KMS-11 (cell line): ENCODE measurements around the gene CCDC183.

Source experiments
- H2AFZ ChIP-seq: fragments of 200-600 bp; sonication (generic); 2 replicates; pipeline ENCODE4 v1.6.1; 2016; ENCODE audit warnings: antibody characterized with exemption, mixed run types, low read depth
- H3K27ac ChIP-seq: fragments of 200-600 bp; sonication (generic); 2 replicates; pipeline ENCODE4 v1.6.1; 2016; ENCODE audit warnings: mild to moderate bottlenecking, mixed run types
- H3K27me3 ChIP-seq: fragments of 200-600 bp; sonication (generic); 2 replicates; pipeline ENCODE4 v1.6.1; 2017; ENCODE audit warnings: mild to moderate bottlenecking, low read depth, mixed run types, moderate library complexity; ENCODE audit not compliant: insufficient read depth
- H3K36me3 ChIP-seq: fragments of 200-600 bp; sonication (generic); 2 replicates; pipeline ENCODE4 v1.6.1; 2017; ENCODE audit warnings: mild to moderate bottlenecking, mixed run types; ENCODE audit not compliant: insufficient read depth
- H3K4me1 ChIP-seq: fragments of 200-600 bp; sonication (generic); 2 replicates; pipeline ENCODE4 v1.6.1; 2016; ENCODE audit warnings: mild to moderate bottlenecking, low read depth, mixed run types; ENCODE audit not compliant: poor library complexity, severe bottlenecking
- H3K4me2 ChIP-seq: fragments of 200-600 bp; sonication (generic); 2 replicates; pipeline ENCODE4 v1.7.0; 2016; ENCODE audit warnings: mild to moderate bottlenecking, mixed run types
- H3K4me3 ChIP-seq: fragments of 200-600 bp; sonication (generic); IDR thresholded peaks from 2 replicates; pipeline ENCODE4 v1.6.1; 2017; ENCODE audit warnings: low read depth, low read length, mixed read lengths; ENCODE audit not compliant: insufficient read depth
- H3K79me2 ChIP-seq: fragments of 200-600 bp; sonication (generic); 2 replicates; pipeline ENCODE4 v1.6.1; 2016; ENCODE audit warnings: low read depth, mixed run types; ENCODE audit not compliant: insufficient read depth
- H3K9ac ChIP-seq: fragments of 200-600 bp; sonication (generic); 2 replicates; pipeline ENCODE4 v1.6.1; 2016; ENCODE audit warnings: mild to moderate bottlenecking, mixed run types
- H4K20me1 ChIP-seq: fragments of 200-600 bp; sonication (generic); 2 replicates; pipeline ENCODE4 v1.6.1; 2016; ENCODE audit warnings: mild to moderate bottlenecking, mixed run types; ENCODE audit not compliant: insufficient read depth
- TF ChIP-seq, protein P1 (sequence below): fragments of 200-600 bp; sonication (generic); conservative IDR thresholded peaks from 2 replicates; pipeline ENCODE4 v1.6.1; 2017; ENCODE audit warnings: low read depth, mild to moderate bottlenecking, antibody characterized with exemption, low read length, moderate library complexity, mixed read lengths

Gene CCDC183

DNA sequence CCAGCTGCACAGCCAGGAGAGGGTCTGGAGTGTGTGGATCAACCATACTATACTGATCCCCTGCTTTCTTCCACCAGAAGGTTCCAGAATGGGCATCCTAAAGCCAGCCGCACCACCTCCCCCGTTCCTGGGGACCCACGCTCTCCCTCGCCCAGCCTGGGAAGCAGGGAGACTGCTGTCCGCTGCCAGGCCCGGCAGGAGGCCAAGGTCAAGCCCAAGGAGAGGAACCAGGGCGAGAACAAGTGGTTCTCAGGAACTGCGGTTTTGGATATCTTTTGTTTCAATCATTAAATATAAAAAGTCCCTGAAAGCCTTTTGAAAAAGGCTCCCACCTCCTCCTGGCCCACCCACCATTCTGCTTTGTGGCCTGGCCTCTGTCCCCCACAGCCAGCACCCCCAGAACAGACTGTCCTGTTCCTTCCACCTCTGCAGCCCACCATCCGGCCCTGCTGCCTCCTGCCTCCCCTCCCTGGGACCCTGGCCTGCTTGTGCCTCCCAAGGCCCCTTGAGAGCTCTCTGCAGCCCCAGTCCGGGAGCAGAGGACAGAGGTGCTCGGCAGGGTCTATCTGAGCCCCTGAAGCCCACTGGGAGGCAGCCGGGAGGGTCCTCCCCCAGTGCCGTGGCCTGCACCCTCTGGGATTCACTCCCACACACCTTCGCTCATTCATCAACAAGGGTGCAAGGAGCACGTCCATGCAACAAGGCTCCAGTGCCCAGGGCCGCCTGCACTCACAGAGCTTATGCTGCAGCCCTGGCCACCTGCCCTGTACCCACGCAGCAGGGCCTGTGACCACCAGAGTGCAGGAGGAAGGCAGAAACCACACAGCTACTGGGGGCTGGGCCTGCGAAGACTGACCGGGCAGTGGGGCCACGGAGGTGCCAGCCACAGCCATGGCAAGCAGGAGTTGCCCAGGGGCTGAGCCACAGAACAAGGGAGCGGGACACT, 47.2 kb upstream of the CCDC183 start:
- no peaks in the 10 kb centered on the region for H4K20me1 ChIP-seq
- peaks cover 86% of the 10 kb centered on the region for H3K27me3 ChIP-seq
- no peak overlapping the region for H3K4me2 ChIP-seq
- no peak overlapping the region for H3K4me3 ChIP-seq
- H3K4me1 ChIP-seq: no peaks in the 10 kb centered on the region
- H2AFZ ChIP-seq: no peak overlapping the region
- no peak overlapping the region for H3K9ac ChIP-seq
- H3K36me3 ChIP-seq: no peaks in the 10 kb centered on the region
- H3K27ac ChIP-seq: no peak overlapping the region
- H3K79me2 ChIP-seq: no peaks in the 10 kb centered on the region
- TF ChIP-seq, protein P1, sequence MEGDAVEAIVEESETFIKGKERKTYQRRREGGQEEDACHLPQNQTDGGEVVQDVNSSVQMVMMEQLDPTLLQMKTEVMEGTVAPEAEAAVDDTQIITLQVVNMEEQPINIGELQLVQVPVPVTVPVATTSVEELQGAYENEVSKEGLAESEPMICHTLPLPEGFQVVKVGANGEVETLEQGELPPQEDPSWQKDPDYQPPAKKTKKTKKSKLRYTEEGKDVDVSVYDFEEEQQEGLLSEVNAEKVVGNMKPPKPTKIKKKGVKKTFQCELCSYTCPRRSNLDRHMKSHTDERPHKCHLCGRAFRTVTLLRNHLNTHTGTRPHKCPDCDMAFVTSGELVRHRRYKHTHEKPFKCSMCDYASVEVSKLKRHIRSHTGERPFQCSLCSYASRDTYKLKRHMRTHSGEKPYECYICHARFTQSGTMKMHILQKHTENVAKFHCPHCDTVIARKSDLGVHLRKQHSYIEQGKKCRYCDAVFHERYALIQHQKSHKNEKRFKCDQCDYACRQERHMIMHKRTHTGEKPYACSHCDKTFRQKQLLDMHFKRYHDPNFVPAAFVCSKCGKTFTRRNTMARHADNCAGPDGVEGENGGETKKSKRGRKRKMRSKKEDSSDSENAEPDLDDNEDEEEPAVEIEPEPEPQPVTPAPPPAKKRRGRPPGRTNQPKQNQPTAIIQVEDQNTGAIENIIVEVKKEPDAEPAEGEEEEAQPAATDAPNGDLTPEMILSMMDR: no peak

DNA sequence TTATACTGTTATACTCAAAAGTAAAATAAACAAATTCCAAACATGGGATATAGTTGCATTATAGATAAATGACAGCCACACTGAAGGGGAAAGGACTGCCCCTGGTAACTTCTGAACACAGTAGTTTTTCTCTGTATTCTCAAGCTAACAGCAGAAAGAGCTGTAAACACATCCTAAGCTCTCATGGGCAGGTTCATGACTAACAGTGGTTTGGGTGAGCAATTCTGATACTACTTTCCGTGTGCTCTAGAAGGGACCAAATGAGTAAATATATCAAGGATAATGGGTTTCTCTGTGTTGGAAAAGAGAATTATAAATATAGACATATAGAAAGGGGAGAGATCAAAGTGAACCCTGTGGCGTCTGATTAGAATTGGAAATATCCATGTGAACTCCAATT, 45.6 kb upstream of the CCDC183 start:
- Histone ChIP-seq H3K27me3 (peaks cover 72% of the 10 kb centered on the region), H3K4me1 (no peaks in the 10 kb centered on the region), H3K79me2 (no peaks in the 10 kb centered on the region), H3K27ac (no peak overlapping the region), H3K4me3 (no peak overlapping the region), H3K9ac (no peak overlapping the region), H3K4me2 (no peak overlapping the region), H4K20me1 (no peaks in the 10 kb centered on the region), H3K36me3 (no peaks in the 10 kb centered on the region), H2AFZ (no peak overlapping the region)
- TF ChIP-seq, protein P1: no peak

DNA sequence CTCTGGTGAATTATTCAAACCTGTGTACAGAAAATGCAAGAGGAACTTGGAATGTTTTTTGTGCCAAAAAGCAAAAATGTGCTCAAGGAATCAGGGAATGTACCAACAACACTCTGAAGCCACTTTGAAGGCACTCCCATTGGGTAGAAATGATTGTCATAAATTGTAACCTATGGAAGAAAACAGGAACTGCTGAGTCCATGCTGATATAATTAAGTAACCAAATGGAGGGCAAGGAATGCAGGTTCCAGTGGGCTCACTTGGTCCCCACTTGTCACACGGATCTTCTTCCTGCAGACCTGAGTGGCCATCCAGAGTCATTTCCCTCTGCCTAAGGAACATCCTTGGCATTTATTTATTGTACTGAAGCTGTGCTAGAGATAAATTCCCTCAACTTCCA, 44.9 kb upstream of the CCDC183 start:
- TF ChIP-seq, protein P1: no peak
- H2AFZ ChIP-seq: no peak overlapping the region
- H3K4me1 ChIP-seq: no peaks in the 10 kb centered on the region
- no peaks in the 10 kb centered on the region for H4K20me1 ChIP-seq
- peaks cover 67% of the 10 kb centered on the region for H3K27me3 ChIP-seq
- no peak overlapping the region for H3K4me3 ChIP-seq
- no peak overlapping the region for H3K4me2 ChIP-seq
- H3K9ac ChIP-seq: no peak overlapping the region
- no peaks in the 10 kb centered on the region for H3K36me3 ChIP-seq
- no peak overlapping the region for H3K27ac ChIP-seq
- no peaks in the 10 kb centered on the region for H3K79me2 ChIP-seq

DNA sequence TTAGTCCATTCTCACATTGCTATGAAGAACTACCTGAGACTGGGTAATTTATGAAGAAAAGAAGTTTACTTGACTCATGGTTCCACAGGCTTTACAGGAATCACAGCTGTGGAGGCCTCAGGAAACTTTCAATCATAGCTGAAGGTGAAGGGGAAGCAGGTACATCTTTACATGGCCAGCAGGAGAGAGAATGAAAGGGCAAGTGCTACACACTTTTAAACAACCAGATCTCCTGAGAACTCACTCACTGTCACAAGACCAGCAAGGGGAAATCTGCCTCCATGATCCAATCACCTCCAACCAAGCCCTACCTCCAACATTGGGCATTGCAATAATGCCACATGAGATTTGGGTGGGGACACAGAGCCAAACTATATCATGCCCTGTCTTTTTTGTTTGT, 44.3 kb upstream of the CCDC183 start:
- H2AFZ ChIP-seq: no peak overlapping the region
- H4K20me1 ChIP-seq: no peaks in the 10 kb centered on the region
- H3K79me2 ChIP-seq: no peaks in the 10 kb centered on the region
- no peak overlapping the region for H3K27ac ChIP-seq
- H3K36me3 ChIP-seq: no peaks in the 10 kb centered on the region
- H3K4me3 ChIP-seq: no peak overlapping the region
- TF ChIP-seq, protein P1: no peak
- H3K4me1 ChIP-seq: no peaks in the 10 kb centered on the region
- no peak overlapping the region for H3K4me2 ChIP-seq
- H3K27me3 ChIP-seq: peaks cover 61% of the 10 kb centered on the region
- H3K9ac ChIP-seq: no peak overlapping the region
